HepG2 (cell line): ENCODE measurements around the gene WDR26.

Experiments
- EZH2 ChIP-seq: conservative IDR thresholded peaks from 2 replicates; pipeline ENCODE4 v1.6.1; 2012; ENCODE audit warnings: mild to moderate bottlenecking, low read depth, low read length, moderate library complexity
- FOXP4 ChIP-seq: sonication (generic); formaldehyde crosslinking; IDR thresholded peaks from 2 replicates; pipeline ENCODE4 v1.4.0; 2020; ENCODE audit warnings: missing genetic modification reagents
- HNRNPUL1 ChIP-seq: fragments of 200-400 bp; formaldehyde crosslinking; IDR thresholded peaks from 2 replicates; pipeline ENCODE4 v1.6.1; 2017; ENCODE audit warnings: low read depth, mild to moderate bottlenecking, low read length, moderate library complexity
- MAZ ChIP-seq, 2 experiments: sonication (generic) in 1 of 2; formaldehyde crosslinking in 1 of 2; IDR thresholded peaks; 2 replicates each; pipeline versions ENCODE4 v1.5.0 to v1.6.1; 2012 to 2020; ENCODE audit warnings: low read depth in 2 of 2, mild to moderate bottlenecking in 2 of 2, borderline replicate concordance in 1 of 2, improper control_type of control experiment in 1 of 2, low read length in 1 of 2, missing genetic modification reagents in 1 of 2, moderate library complexity in 1 of 2
- MXI1 ChIP-seq: IDR thresholded peaks from 3 replicates; pipeline ENCODE4 v1.6.1; 2012; ENCODE audit warnings: low read depth, low read length, inconsistent platforms, borderline replicate concordance
- PRDM15 ChIP-seq: sonication (generic); formaldehyde crosslinking; IDR thresholded peaks from 2 replicates; pipeline ENCODE4 v1.4.0; 2020; ENCODE audit warnings: missing genetic modification reagents
- SIN3A ChIP-seq: IDR thresholded peaks from 2 replicates; pipeline ENCODE4 v1.6.1; 2011; ENCODE audit warnings: low read depth, mild to moderate bottlenecking, control low read depth, low read length, borderline replicate concordance
- SP2 ChIP-seq: sonication (generic); formaldehyde crosslinking; IDR thresholded peaks from 2 replicates; pipeline ENCODE4 v1.5.1; 2020; ENCODE audit warnings: mild to moderate bottlenecking, missing genetic modification reagents
- TAF15 ChIP-seq: fragments of 200-400 bp; formaldehyde crosslinking; IDR thresholded peaks from one replicate; pipeline ENCODE4 v1.6.1; 2018; ENCODE audit warnings: mild to moderate bottlenecking, low read depth, low read length; ENCODE audit not compliant: poor library complexity, severe bottlenecking
- YEATS4 ChIP-seq: sonication (generic); formaldehyde crosslinking; IDR thresholded peaks from 2 replicates; pipeline ENCODE4 v1.4.0; 2020; ENCODE audit warnings: missing genetic modification reagents, borderline replicate concordance
- ZNF333 ChIP-seq: sonication (generic); formaldehyde crosslinking; IDR thresholded peaks from 2 replicates; pipeline ENCODE4 v1.4.0; 2020; ENCODE audit warnings: mild to moderate bottlenecking, missing genetic modification reagents, borderline replicate concordance

- no peak for TF ChIP-seq PRDM15 (CRISPR knock-in tag)
- no peak for TF ChIP-seq MAZ (IDR thresholded peaks at IDR 0.05; ENCODE audit: borderline replicate concordance, low read depth, low read length)
- no peak for TF ChIP-seq MAZ (CRISPR knock-in tag; IDR thresholded peaks at IDR 0.05; ENCODE audit: low read depth)
- no peak for TF ChIP-seq ZNF333
- TF ChIP-seq HNRNPUL1: no peak
- TF ChIP-seq SIN3A: no peak
- TF ChIP-seq MXI1: no peak
- no peak for TF ChIP-seq SP2 (CRISPR knock-in tag)
- TF ChIP-seq FOXP4: no peak
- no peak for TF ChIP-seq TAF15
- no peak for TF ChIP-seq EZH2
- no peak for TF ChIP-seq YEATS4 (CRISPR knock-in tag)
Measured at GRCh38 chr1:224435318-224435763, 744 bp upstream of the WDR26 start.
